ENCODE results near the gene ZBTB8B.

Gene ZBTB8B

DNA sequence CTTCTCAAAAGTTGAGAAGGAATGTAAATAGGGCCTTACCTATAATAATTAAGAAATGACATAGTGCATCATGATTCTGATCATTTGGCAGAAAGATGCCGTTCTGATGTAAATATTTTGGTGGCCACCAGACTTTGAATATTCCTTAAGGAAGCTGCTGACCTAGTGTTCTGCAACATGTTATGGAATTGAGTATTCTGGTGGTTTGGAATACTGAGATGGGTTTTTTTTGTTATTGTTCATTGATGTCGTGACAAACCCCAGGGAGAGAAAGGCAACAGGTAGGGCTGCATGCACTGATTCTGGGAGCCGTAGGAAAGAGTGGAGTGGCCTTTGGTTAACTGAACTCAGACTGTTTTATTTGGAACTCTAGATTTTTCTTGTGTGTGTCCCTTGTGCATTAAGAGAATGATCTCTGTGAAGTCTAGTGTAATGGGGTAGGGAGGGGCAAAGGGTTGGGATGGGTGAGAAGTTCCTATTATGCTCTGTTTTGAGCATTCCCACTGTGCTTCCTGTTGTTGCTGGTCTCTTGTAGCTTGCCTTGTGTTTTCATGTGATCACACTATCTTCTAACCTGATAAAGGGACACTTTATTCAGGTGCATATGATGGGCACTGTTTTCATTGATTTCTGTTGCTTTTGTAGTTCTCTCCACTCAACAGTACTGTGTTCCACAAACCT, 25.0 kb downstream of the ZBTB8B start:
- no peak overlapping the region for H3K4me3 ChIP-seq (ENCODE audit: low read length)
- TF ChIP-seq, protein P1, sequence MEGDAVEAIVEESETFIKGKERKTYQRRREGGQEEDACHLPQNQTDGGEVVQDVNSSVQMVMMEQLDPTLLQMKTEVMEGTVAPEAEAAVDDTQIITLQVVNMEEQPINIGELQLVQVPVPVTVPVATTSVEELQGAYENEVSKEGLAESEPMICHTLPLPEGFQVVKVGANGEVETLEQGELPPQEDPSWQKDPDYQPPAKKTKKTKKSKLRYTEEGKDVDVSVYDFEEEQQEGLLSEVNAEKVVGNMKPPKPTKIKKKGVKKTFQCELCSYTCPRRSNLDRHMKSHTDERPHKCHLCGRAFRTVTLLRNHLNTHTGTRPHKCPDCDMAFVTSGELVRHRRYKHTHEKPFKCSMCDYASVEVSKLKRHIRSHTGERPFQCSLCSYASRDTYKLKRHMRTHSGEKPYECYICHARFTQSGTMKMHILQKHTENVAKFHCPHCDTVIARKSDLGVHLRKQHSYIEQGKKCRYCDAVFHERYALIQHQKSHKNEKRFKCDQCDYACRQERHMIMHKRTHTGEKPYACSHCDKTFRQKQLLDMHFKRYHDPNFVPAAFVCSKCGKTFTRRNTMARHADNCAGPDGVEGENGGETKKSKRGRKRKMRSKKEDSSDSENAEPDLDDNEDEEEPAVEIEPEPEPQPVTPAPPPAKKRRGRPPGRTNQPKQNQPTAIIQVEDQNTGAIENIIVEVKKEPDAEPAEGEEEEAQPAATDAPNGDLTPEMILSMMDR (conservative IDR thresholded peaks at IDR 0.05; ENCODE audit: low read depth, low read length), result no peak
- DNase-seq (ENCODE audit: low read depth), result no peak

DNA sequence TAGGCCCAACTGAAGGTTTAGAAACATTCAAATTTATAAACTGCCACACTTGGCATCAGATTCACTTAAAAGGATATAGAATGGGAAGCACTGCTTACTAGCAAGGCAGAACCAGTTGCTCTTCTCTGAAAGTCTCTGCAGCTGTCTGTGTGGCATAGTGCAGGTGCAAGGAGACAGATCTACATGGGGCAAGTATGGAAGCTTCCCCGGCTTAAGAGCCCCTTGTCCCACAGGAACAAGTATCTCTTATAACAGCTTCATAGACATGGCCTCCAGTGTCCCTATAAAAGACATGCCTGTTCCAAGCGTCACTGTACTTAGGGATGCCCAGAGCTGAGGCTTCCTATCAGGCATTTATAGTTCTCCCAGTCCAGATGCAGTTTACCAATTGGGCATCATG, 26.5 kb downstream of the ZBTB8B start:
- H3K4me3 ChIP-seq (ENCODE audit: low read length), result no peak overlapping the region
- DNase-seq (ENCODE audit: low read depth), result no peak
- TF ChIP-seq, protein P1 (conservative IDR thresholded peaks at IDR 0.05; ENCODE audit: low read depth, low read length), result no peak

DNA sequence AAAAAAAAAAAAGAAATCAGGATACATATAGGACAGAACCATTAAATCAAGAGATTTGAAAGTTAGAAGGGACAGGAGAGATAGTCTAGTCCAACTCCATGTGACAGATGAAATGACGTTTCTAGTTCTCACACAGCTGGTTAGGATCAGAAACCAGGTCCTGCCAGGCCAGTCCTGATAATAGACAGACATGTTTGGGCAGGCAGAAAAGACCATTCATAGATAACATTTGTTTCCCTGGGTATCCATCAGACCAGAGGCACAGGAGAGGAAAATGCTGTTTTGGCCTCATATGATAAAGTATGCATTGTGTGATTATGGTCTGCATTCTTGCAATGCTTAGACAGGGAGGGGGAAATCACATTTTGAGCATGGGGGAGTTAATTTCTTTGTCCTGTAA, 29.3 kb downstream of the ZBTB8B start:
- H3K4me3 ChIP-seq (ENCODE audit: low read length), result no peak overlapping the region
- DNase-seq (ENCODE audit: low read depth), result peak; percentile 43
- TF ChIP-seq, protein P1 (conservative IDR thresholded peaks at IDR 0.05; ENCODE audit: low read depth, low read length), result no peak

DNA sequence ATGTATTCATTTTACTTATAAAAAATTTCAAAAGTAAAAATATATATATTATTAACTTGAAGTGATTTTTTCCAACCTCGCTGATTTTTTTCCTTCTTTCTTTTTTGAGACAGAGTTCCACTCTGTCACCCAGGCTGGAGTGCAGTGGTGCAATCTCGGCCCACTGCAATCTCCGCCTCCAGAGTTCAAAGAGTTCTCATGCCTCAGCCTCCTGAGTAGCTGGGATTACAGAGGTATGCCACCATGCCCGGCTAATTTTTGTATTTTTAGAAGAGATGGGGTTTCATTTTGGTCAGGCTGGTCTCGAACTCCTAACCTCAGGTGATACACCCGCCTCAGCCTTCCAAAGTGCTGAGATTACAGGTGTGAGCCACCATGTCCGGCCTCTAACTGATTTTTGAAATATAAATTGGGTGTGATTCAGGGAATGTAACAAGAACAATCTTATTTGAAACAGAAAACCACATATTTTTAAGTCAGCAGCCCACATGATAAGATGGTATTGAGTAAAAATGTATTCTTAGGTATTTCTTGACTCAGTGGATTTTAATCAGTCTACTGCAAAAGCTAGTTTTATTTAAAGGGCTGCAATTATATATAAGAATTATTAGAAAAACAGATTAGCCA, 30.0 kb downstream of the ZBTB8B start:
- no peak overlapping the region for H3K4me3 ChIP-seq (ENCODE audit: low read length)
- TF ChIP-seq, protein P1 (conservative IDR thresholded peaks at IDR 0.05; ENCODE audit: low read depth, low read length), result no peak
- no peak for DNase-seq (ENCODE audit: low read depth)

DNA sequence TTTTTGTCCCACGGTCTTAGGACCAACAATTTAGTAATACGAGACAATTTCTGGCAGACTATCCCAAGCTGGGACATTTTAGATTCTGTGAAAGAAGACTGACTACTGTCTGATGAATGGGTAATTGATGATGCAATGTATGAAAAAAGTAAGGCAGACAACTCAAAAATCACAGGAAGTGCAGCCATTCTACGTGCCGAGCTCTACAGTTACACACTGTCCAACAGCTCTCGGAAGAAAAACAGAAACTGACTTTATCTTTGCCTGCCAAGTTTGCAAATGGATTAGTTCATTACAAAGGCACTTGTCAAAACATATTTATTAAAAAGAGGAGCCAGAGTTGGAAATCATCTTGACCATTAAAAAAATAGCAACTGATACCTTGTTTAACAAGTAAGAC, 31.3 kb downstream of the ZBTB8B start:
- TF ChIP-seq, protein P1 (conservative IDR thresholded peaks at IDR 0.05; ENCODE audit: low read depth, low read length), result no peak
- DNase-seq (ENCODE audit: low read depth), result no peak
- no peak overlapping the region for H3K4me3 ChIP-seq (ENCODE audit: low read length)

GRCh38 chr1:32498751-32499150, 33.9 kb downstream of the ZBTB8B start:
- DNase-seq (ENCODE audit: low read depth), result no peak
- H3K4me3 ChIP-seq (ENCODE audit: low read length), result no peak overlapping the region
- TF ChIP-seq, protein P1 (conservative IDR thresholded peaks at IDR 0.05; ENCODE audit: low read depth, low read length), result no peak
